K562 (cell line): ENCODE results near the gene PDLIM4. TPM values are rescaled to one million over a fixed set of nuclear protein-coding genes. Genes with fewer than 3 reads are reported as not detected.

ENCODE experiments used
- ATAC-seq: fragments of 200-7000 bp; cut with Tn5 transposase; 3 replicates; pipeline ENCODE4 v1.9.1; 2020; ENCODE audit warnings: moderate library complexity
- BruUV-seq: library from RNA; stranded (reverse); fragments of 400-500 nt; replicated peaks from 2 replicates; lab custom pipeline; 2021; lab: Mats Ljungman, UMichigan
- CTCF ChIA-PET: fragments of 300-600 bp; formaldehyde crosslinking; extraction: SDS; loops from one replicate; lab custom pipeline; 2021; ENCODE audit warnings: low intra/inter-chr PET ratio; lab: Yijun Ruan, JAX
- POLR2A ChIA-PET: fragments of 300-600, 350-650 bp; sonication (Branson Sonifier 250); formaldehyde crosslinking; extraction: SDS; loops from one replicate; lab custom pipeline; 2021; ENCODE audit warnings: antibody characterized with exemption, inconsistent platforms; lab: Yijun Ruan, JAX
- DNase-seq, 4 experiments: peaks; one replicate each; pipeline versions ENCODE4 v3.0.0 to v3.0.0-alpha.2; 2011 to 2018; ENCODE audit warnings: low spot score in 3 of 4, mixed read lengths in 3 of 4; ENCODE audit errors: extremely low read depth in 1 of 4
- FAIRE-seq: peaks from 2 replicates; lab custom pipeline; 2011; peaks lifted over from hg19 to GRCh38; lab: Jason Lieb, UNC
- H2AFZ ChIP-seq: 2 replicates; pipeline ENCODE4 v1.6.0; 2011; ENCODE audit warnings: low read depth, low read length, control low read depth, inconsistent platforms
- H3K27ac ChIP-seq: fragments of 200-600 bp; 3 replicates; pipeline ENCODE4 v1.8.0; 2011; ENCODE audit warnings: low read depth, mild to moderate bottlenecking, control low read depth, inconsistent platforms, low read length, moderate library complexity, mixed read lengths; ENCODE audit errors: extremely low read depth
- H3K27me3 ChIP-seq, 2 experiments: fragments of 300-600 bp in 1 of 2; 2 replicates in 1 of 2; 3 replicates in 1 of 2; pipeline versions ENCODE4 v1.6.0 to v1.8.0; 2011; ENCODE audit warnings: inconsistent platforms in 2 of 2, low read length in 2 of 2, mild to moderate bottlenecking in 1 of 2, mixed read lengths in 1 of 2, moderate library complexity in 1 of 2; ENCODE audit not compliant: control insufficient read depth in 2 of 2, insufficient read depth in 2 of 2
- H3K36me3 ChIP-seq: fragments of 300-600 bp; 3 replicates; pipeline ENCODE4 v1.8.0; 2011; ENCODE audit warnings: mild to moderate bottlenecking, low read length, inconsistent platforms; ENCODE audit not compliant: control insufficient read depth, insufficient read depth
- H3K4me1 ChIP-seq, 2 experiments: fragments of 200-600 bp in 1 of 2; replicated peaks in 1 of 2; 2 replicates in 1 of 2; 3 replicates in 1 of 2; pipeline versions ENCODE4 v1.5.1 to v1.8.0; 2011; ENCODE audit warnings: inconsistent platforms in 2 of 2, low read length in 2 of 2, mild to moderate bottlenecking in 1 of 2, mixed read lengths in 1 of 2, moderate library complexity in 1 of 2; ENCODE audit not compliant: control insufficient read depth in 2 of 2, insufficient read depth in 2 of 2
- H3K4me2 ChIP-seq: 2 replicates; pipeline ENCODE4 v1.6.1; 2011; ENCODE audit warnings: low read length, control low read depth, inconsistent platforms, mixed read lengths; ENCODE audit not compliant: insufficient read depth
- H3K4me3 ChIP-seq: fragments of 200-600 bp; sonication (generic), shearing (Covaris generic); 2 replicates; pipeline ENCODE4 v1.5.1; 2016; ENCODE audit warnings: control low read depth, inconsistent platforms
- H3K79me2 ChIP-seq: fragments of 200-600 bp; 3 replicates; pipeline ENCODE4 v1.8.0; 2011; ENCODE audit warnings: low read length, inconsistent platforms; ENCODE audit not compliant: control insufficient read depth, insufficient read depth
- H3K9ac ChIP-seq, 2 experiments: 2 replicates each; pipeline versions ENCODE4 v1.6.0 to v1.6.1; 2011; ENCODE audit warnings: low read depth in 2 of 2, low read length in 2 of 2, control low read depth in 1 of 2, inconsistent platforms in 1 of 2, mild to moderate bottlenecking in 1 of 2, mixed read lengths in 1 of 2; ENCODE audit not compliant: insufficient read depth in 1 of 2
- H3K9me1 ChIP-seq: one replicate; pipeline ENCODE4 v1.6.0; 2011; ENCODE audit warnings: inconsistent platforms, mild to moderate bottlenecking, low read length, moderate library complexity; ENCODE audit not compliant: control insufficient read depth, insufficient read depth
- H3K9me3 ChIP-seq: replicated peaks from 2 replicates; pipeline ENCODE4 v1.5.1; 2011; ENCODE audit warnings: low read depth, low read length, inconsistent platforms; ENCODE audit not compliant: control insufficient read depth, insufficient read depth
- H4K20me1 ChIP-seq: replicated peaks from 2 replicates; pipeline ENCODE4 v1.6.1; 2011; ENCODE audit warnings: low read length, inconsistent platforms, mixed read lengths; ENCODE audit not compliant: control insufficient read depth, insufficient read depth
- C11orf30 ChIP-seq: fragments of 450-650 bp; IDR thresholded peaks from 2 replicates; pipeline ENCODE4 v1.6.1; 2016; ENCODE audit warnings: low read depth, mild to moderate bottlenecking
- CREB1 ChIP-seq, 2 experiments: sonication (generic) in 1 of 2; formaldehyde crosslinking in 1 of 2; IDR thresholded peaks; 2 replicates each; pipeline versions ENCODE4 v1.6.1 to v1.8.0; 2012 to 2022; ENCODE audit warnings: inconsistent platforms in 1 of 2, mild to moderate bottlenecking in 1 of 2, missing genetic modification reagents in 1 of 2, moderate library complexity in 1 of 2
- LEF1 ChIP-seq: fragments of 450-650 bp; IDR thresholded peaks from 2 replicates; pipeline ENCODE4 v1.6.1; 2016; ENCODE audit warnings: mild to moderate bottlenecking
- MBD2 ChIP-seq: sonication (generic); IDR thresholded peaks from 2 replicates; pipeline ENCODE4 v1.6.1; 2016; ENCODE audit warnings: low read depth, borderline replicate concordance
- MITF ChIP-seq: IDR thresholded peaks from 2 replicates; pipeline ENCODE4 v1.6.1; 2014; ENCODE audit warnings: antibody characterized with exemption
- SOX6 ChIP-seq: fragments of 450-650 bp; IDR thresholded peaks from 2 replicates; pipeline ENCODE4 v1.6.1; 2014; ENCODE audit warnings: mild to moderate bottlenecking
- TBL1XR1 ChIP-seq, 2 experiments: IDR thresholded peaks; 2 replicates each; pipeline ENCODE4 v1.6.1; 2012; ENCODE audit warnings: improper control_type of control experiment in 2 of 2, low read length in 2 of 2, mild to moderate bottlenecking in 1 of 2
- VEZF1 ChIP-seq: fragments of 200-800 bp; sonication (Bioruptor generic); IDR thresholded peaks from 2 replicates; pipeline ENCODE4 v1.6.1; 2017; ENCODE audit warnings: missing genetic modification characterization, missing compliant biosample characterization
- ZNF282 ChIP-seq: sonication (generic); formaldehyde crosslinking; IDR thresholded peaks from 2 replicates; pipeline ENCODE4 v1.8.1; 2023; ENCODE audit warnings: missing genetic modification reagents
- ZNF431 ChIP-seq: sonication (generic); formaldehyde crosslinking; IDR thresholded peaks from 2 replicates; pipeline ENCODE4 v1.8.0; 2022; ENCODE audit warnings: mild to moderate bottlenecking, missing genetic modification reagents
- ZNF639 ChIP-seq, 2 experiments: fragments of 200-800 bp in 1 of 2; sonication (Bioruptor generic) in 1 of 2; sonication (generic) in 1 of 2; formaldehyde crosslinking in 1 of 2; IDR thresholded peaks in 1 of 2; conservative IDR thresholded peaks in 1 of 2; 2 replicates each; pipeline versions ENCODE4 v1.5.0 to v1.6.1; 2016 to 2020; ENCODE audit warnings: missing compliant biosample characterization in 1 of 2, missing genetic modification characterization in 1 of 2, missing genetic modification reagents in 1 of 2
- WGBS: fragments of 100-300 bp; shearing (Covaris generic); methylation state at CpG from one replicate; pipeline ENCODE4 v1.1.6; 2016; ENCODE audit warnings: low coverage, mixed read lengths; ENCODE audit not compliant: insufficient coverage; ENCODE audit errors: missing lambda C conversion rate; 5-methylcytosine and 5-hydroxymethylcytosine counted together
- in situ Hi-C: fragments of 300-500 bp; cut with MboI; formaldehyde crosslinking; loops from 4 replicates; pipeline ENCODE4 v1.15.0; 2018; ENCODE audit warnings: inconsistent platforms, mixed read lengths
- intact Hi-C: fragments of 100-400 bp; cut with micrococcal nuclease; formaldehyde crosslinking; loops from 2 replicates; pipeline ENCODE4 v1.14.2; 2022
- polyA plus RNA-seq, 8 experiments: library from polyadenylated mRNA; depleted of rRNA in 4 of 8; stranded (reverse) in 5 of 8; unstranded in 3 of 8; fragments of >200 nt; fragmentation: Nextera tagmentation in 2 of 8; fragmentation: Illumina TruSeq in 1 of 8; extraction: Ambion mirVana in 2 of 8; extraction: Trizol in 1 of 8; gene quantifications; 2 replicates each; pipeline versions ENCODE4 v1.2.1 to v1.2.3, GENCODE V29; 2011 to 2014; ENCODE audit warnings: inconsistent platforms in 1 of 8, missing spikeins in 1 of 8
- total RNA-seq, 7 experiments: library from RNA; depleted of rRNA in 6 of 7; stranded (reverse); fragments of >200 nt in 6 of 7; fragmentation: Illumina TruSeq in 2 of 7; extraction: Trizol in 2 of 7; gene quantifications; 2 replicates each; pipeline versions ENCODE4 v1.2.1 to v1.2.3, GENCODE V29; 2011 to 2021; ENCODE audit warnings: low replicate concordance in 1 of 7

Gene PDLIM4
- total and polyA plus RNA-seq, 9 of the 15 experiments (the other 6 are each of a cell fraction or from before 2014, with no cell fraction given): 0.28 to 32.8 (median 13.1) TPM

GRCh38 chr5:132293066-132293991 is 35.8 kb downstream of the PDLIM4 start:
- ChIA-PET CTCF (interaction anchor here (0.7 kb wide), 1 partner anchor 1694 kb away, joined by 3 read pairs; no protein-coding TSS in a partner anchor), POLR2A (interaction anchor here (0.6 to 4.6 kb wide), 27 partner anchors 7 to 580 kb away, joined by 3 to 29 read pairs (median 4); partner anchors contain the start of gene SLC22A5)
- H3K9me1 ChIP-seq: no peaks in the 10 kb centered on the region
- in situ Hi-C loops: no loop called here
- ATAC-seq: peak; percentile 67
- H3K36me3 ChIP-seq: peaks cover 6% of the 10 kb centered on the region; the same call in 1 of the 3 replicates
- H4K20me1 ChIP-seq: 0 out of 2 replicates have a peak, but pooled peaks cover 3% of the 10 kb centered on the region
- under 1% methylated on average over 47 of the region's 50 CpGs for WGBS
- FAIRE-seq: peak; percentile 89
- peak; percentile 86 to 96 (median 90) for DNase-seq
- peak overlapping the region; percentile 61 for H3K4me3 ChIP-seq
- H3K4me2 ChIP-seq: peak overlapping the region; percentile 99
- BruUV-seq: TSS peak; percentile 56
- no peaks in the 10 kb centered on the region for H3K9me3 ChIP-seq
- peak overlapping the region; percentile 96 for H3K27ac ChIP-seq
- peak overlapping the region; percentile 83 to 94 for H3K9ac ChIP-seq
- H3K79me2 ChIP-seq: peaks cover 63% of the 10 kb centered on the region
- peaks cover 35 to 46% of the 10 kb centered on the region in 2 experiments; a peak in 4 of 5 replicates for H3K4me1 ChIP-seq
- H3K27me3 ChIP-seq: no peaks in the 10 kb centered on the region
- peak overlapping the region; percentile 94 for H2AFZ ChIP-seq
- intact Hi-C loops: loop anchor here (1.0 to 5.0 kb wide), 2 partner anchors 15 to 79 kb away; no protein-coding TSS in a partner anchor
- peak; percentile 45; the same call in 1 of the 2 replicates for TF ChIP-seq LEF1
- TF ChIP-seq ZNF431 (CRISPR knock-in tag): no peak
- peak in 1 of 2 experiments; percentile 86; a peak in 2 of 4 replicates for TF ChIP-seq ZNF639 (CRISPR knock-in tag; conservative IDR thresholded peaks at IDR 0.05 in 1 of 2, IDR thresholded peaks at IDR 0.05 in 1 of 2)
- peak; percentile 8; the same call in 1 of the 2 replicates for TF ChIP-seq C11orf30
- 0 out of 2 replicates have a peak, but pooled peaks have one; percentile 31 for TF ChIP-seq MITF
- 0 out of 2 replicates have a peak, but pooled peaks have one; percentile 30 for TF ChIP-seq ZNF282 (CRISPR knock-in tag)
- TF ChIP-seq MBD2: no peak
- peak; percentile 54; the same call in 1 of the 2 replicates for TF ChIP-seq SOX6
- peak; percentile 81 for TF ChIP-seq CREB1 (IDR thresholded peaks at IDR 0.05)
- peak; percentile 81 for TF ChIP-seq CREB1 (CRISPR knock-in tag; IDR thresholded peaks at IDR 0.05)
- peak; percentile 91 for TF ChIP-seq VEZF1 (CRISPR knock-in tag)
- TF ChIP-seq TBL1XR1 (IDR thresholded peaks at IDR 0.05; ENCODE audit: low read length in 2 of 2): peak in 1 of 2 experiments; percentile 14; a peak in 1 of 4 replicates
